ENCODE data around the gene HMCN2. TPM values are rescaled to one million over a fixed set of nuclear protein-coding genes. Genes with fewer than 3 reads are reported as not detected.

HMCN2 gene
- total RNA-seq, 2 donors from 2014 or later: not detected

- Mint-ChIP-seq H3K9me3 (no peaks in the 10 kb centered on the region), H3K4me1 (no peaks in the 10 kb centered on the region), H3K27ac (no peak overlapping the region), H3K4me3 (no peak overlapping the region), H3K27me3 (peaks cover 23% of the 10 kb centered on the region), H3K36me3 (ENCODE audit: low read depth) (no peaks in the 10 kb centered on the region)
- no peak for ATAC-seq (replicated peaks)
These were observed 214.0 kb downstream of the HMCN2 start for GRCh38 chr9:130479587-130479986.

GRCh38 chr9:130480673-130481072 lies 215.1 kb downstream of the HMCN2 start:
- H3K4me3 Mint-ChIP-seq: no peak overlapping the region
- H3K4me1 Mint-ChIP-seq: no peaks in the 10 kb centered on the region
- H3K36me3 Mint-ChIP-seq (ENCODE audit: low read depth): no peaks in the 10 kb centered on the region
- no peak overlapping the region for H3K27ac Mint-ChIP-seq
- H3K9me3 Mint-ChIP-seq: no peaks in the 10 kb centered on the region
- H3K27me3 Mint-ChIP-seq: peaks cover 19% of the 10 kb centered on the region
- ATAC-seq (replicated peaks): no peak

- no peaks in the 10 kb centered on the region for H3K9me3 Mint-ChIP-seq
- H3K27ac Mint-ChIP-seq: no peak overlapping the region
- H3K36me3 Mint-ChIP-seq (ENCODE audit: low read depth): no peaks in the 10 kb centered on the region
- no peak overlapping the region for H3K4me3 Mint-ChIP-seq
- H3K4me1 Mint-ChIP-seq: no peaks in the 10 kb centered on the region
- H3K27me3 Mint-ChIP-seq: peaks cover 19% of the 10 kb centered on the region
- ATAC-seq (replicated peaks): no peak
These were observed 216.9 kb downstream of the HMCN2 start for GRCh38 chr9:130482463-130482862.

DNA sequence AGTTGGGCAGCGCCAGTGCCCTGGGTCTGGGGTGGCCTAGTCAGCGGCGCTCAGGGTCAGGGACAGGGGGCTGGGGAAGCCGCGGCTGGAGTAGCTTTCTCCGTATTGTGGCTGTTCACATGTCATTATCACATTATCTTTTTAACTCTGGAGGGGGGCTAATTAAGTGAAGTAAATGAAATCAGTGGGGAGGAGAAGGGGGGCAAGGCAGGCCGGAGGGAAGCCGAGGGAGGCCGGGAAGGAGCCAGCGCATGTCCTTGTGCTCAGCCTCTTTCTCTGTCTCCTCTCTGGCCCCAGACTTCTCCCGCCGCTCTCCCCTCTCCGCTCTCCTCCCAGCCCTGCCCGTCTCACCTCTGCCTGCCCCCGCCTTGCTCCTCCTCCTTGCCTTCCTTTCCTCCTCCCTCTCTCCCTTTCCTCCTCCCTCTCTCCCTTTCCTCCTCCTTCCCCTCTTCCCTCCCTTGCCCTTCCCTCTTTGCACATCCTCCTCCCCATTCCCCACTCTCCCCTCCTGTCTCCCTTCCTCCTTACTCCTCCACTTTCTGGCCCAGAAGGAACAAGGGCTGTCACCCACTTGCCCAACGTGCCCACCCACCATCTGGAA lies 217.9 kb downstream of the HMCN2 start:
- H3K4me1 Mint-ChIP-seq: no peaks in the 10 kb centered on the region
- peaks cover 23% of the 10 kb centered on the region for H3K27me3 Mint-ChIP-seq
- no peaks in the 10 kb centered on the region for H3K9me3 Mint-ChIP-seq
- no peak overlapping the region for H3K27ac Mint-ChIP-seq
- H3K4me3 Mint-ChIP-seq: no peak overlapping the region
- H3K36me3 Mint-ChIP-seq (ENCODE audit: low read depth): no peaks in the 10 kb centered on the region
- no peak for ATAC-seq (replicated peaks)

Other genes with a start within 250 kb of the HMCN2 start
- 100 to 1,000 TPM; 173 to 492 TPM for gene FNBP1, start 222.6 kb upstream of the HMCN2 start, total RNA-seq
- gene GPR107, start 211.9 kb upstream of the HMCN2 start, total RNA-seq: 10 to 100 TPM; 28.1 to 32.6 TPM
- gene NCS1, start 93.4 kb upstream of the HMCN2 start, total RNA-seq: 10 to 100 TPM; 14.0 to 30.4 TPM
- 1 to 10 TPM in 1 of 2 donors, under 1 TPM in 1; 0.69 to 1.4 TPM for gene ASS1, start 179.2 kb downstream of the HMCN2 start, total RNA-seq

Measured in activated T-helper 17 cell treated with anti-CD3 and anti-CD28 coated beads, Interleukin-2, amount 50 U/mL, for 72 hours (primary cell).